ENCODE results near the gene USH1G.

DNA sequence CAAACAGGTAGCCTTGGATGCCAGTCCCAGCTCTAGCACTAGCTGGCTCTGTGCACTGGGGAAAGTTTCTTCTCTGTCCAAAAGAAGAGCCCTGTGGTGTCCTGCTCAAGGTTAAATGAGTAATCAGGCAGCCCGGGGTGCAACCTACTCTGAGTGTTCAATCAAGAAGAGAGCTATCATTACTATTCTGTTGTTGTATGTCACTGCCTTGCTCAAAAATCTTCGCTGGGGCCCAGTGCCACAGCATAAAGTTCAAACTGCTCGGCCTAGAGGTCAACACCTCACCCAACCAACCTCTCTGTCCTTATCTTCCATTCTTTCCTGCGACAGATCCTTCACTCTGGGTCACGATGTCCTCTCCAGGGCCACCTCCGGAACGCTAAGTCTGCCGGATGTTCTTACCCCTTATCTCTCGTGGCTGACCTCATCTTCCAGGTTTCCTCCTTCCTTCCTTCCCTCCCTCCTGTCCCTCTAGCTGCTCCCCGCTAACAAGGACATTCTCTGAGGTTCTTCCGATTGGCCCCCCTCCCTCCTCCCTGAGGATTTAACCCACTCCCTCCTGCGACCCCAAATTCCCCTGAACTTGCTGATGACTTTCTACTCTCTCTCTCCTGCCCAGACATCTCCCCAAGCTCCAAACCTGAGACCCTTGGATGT is 54.7 kb downstream of the USH1G start:
- TF ChIP-seq, protein P1, sequence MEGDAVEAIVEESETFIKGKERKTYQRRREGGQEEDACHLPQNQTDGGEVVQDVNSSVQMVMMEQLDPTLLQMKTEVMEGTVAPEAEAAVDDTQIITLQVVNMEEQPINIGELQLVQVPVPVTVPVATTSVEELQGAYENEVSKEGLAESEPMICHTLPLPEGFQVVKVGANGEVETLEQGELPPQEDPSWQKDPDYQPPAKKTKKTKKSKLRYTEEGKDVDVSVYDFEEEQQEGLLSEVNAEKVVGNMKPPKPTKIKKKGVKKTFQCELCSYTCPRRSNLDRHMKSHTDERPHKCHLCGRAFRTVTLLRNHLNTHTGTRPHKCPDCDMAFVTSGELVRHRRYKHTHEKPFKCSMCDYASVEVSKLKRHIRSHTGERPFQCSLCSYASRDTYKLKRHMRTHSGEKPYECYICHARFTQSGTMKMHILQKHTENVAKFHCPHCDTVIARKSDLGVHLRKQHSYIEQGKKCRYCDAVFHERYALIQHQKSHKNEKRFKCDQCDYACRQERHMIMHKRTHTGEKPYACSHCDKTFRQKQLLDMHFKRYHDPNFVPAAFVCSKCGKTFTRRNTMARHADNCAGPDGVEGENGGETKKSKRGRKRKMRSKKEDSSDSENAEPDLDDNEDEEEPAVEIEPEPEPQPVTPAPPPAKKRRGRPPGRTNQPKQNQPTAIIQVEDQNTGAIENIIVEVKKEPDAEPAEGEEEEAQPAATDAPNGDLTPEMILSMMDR (IDR thresholded peaks at IDR 0.05; ENCODE audit: insufficient read depth, low read depth, low read length): no peak
- no peak for TF ChIP-seq EZH2 (IDR thresholded peaks at IDR 0.05; ENCODE audit: insufficient read depth, low read length)

Measured in astrocyte (in vitro differentiated cells and primary cell).